Activated T-helper 2 cell treated with anti-CD3 and anti-CD28 coated beads, Interferon-gamma antibody, Interleukin-2, Interleukin-4, amounts not matched to agents 10 μg/mL and 5 μg/mL and 100 μg/mL, durations not matched to agents 14 hours and 24 hours and 36 hours (primary cell): ENCODE data around the gene GGA3. TPM values are rescaled to one million over a fixed set of nuclear protein-coding genes. Genes with fewer than 3 reads are reported as not detected.
"Not testable (repeated sequence)": the region's sequence is repeated elsewhere in the genome, so short reads cannot be mapped to it uniquely, and the experiment has no call there.

ENCODE experiments used
- DNase-seq: peaks from one replicate; pipeline ENCODE4 v3.0.0; 2021; ENCODE audit warnings: low spot score
- H3K27ac Mint-ChIP-seq: one replicate; pipeline ENCODE4 v1.8.0; 2021; ENCODE audit warnings: mixed read lengths
- H3K27me3 Mint-ChIP-seq: one replicate; pipeline ENCODE4 v1.8.0; 2021; ENCODE audit warnings: low read depth, mixed read lengths
- H3K36me3 Mint-ChIP-seq: one replicate; pipeline ENCODE4 v1.8.0; 2021; ENCODE audit warnings: low read depth, mixed read lengths
- H3K4me1 Mint-ChIP-seq: one replicate; pipeline ENCODE4 v1.8.0; 2021; ENCODE audit warnings: low read depth, mixed read lengths
- H3K4me3 Mint-ChIP-seq: one replicate; pipeline ENCODE4 v1.8.0; 2021; ENCODE audit warnings: low read depth, mild to moderate bottlenecking, moderate library complexity, mixed read lengths
- H3K9me3 Mint-ChIP-seq: one replicate; pipeline ENCODE4 v1.8.0; 2021; ENCODE audit warnings: mixed read lengths
- intact Hi-C: fragments of 100-400 bp; cut with micrococcal nuclease; formaldehyde crosslinking; loops from one replicate; pipeline ENCODE4 v1.15.1; 2023
- total RNA-seq: library from RNA; stranded (reverse); gene quantifications from 2 replicates; pipeline ENCODE4 v1.2.3, GENCODE V29; 2022

The GGA3 gene
- total RNA-seq, 1 donor from 2014 or later = 77.2 TPM

- DNase-seq = no peak
- Mint-ChIP-seq H3K27me3 (no peaks in the 10 kb centered on the region), H3K27ac (no peak overlapping the region), H3K36me3 (peaks cover 62% of the 10 kb centered on the region), H3K4me1 (no peaks in the 10 kb centered on the region), H3K4me3 (no peak overlapping the region), H3K9me3 (no peaks in the 10 kb centered on the region)
- intact Hi-C loops = no loop called here
Measured at GRCh38 chr17:75219815-75220214, 41.6 kb downstream of the GGA3 start.

GRCh38 chr17:75218131-75218530 is 43.3 kb downstream of the GGA3 start:
- Mint-ChIP-seq H3K4me3 (no peak overlapping the region), H3K27me3 (no peaks in the 10 kb centered on the region), H3K27ac (no peak overlapping the region), H3K9me3 (no peaks in the 10 kb centered on the region), H3K36me3 (peaks cover 67% of the 10 kb centered on the region), H3K4me1 (no peaks in the 10 kb centered on the region)
- DNase-seq = no peak
- intact Hi-C loops = no loop called here

- intact Hi-C loops = loop anchor here (10.0 kb wide), 1 partner anchor 46 kb away; no protein-coding TSS in a partner anchor
Measured at GRCh38 chr17:75209061-75209460, 52.3 kb downstream of the GGA3 start.

GRCh38 chr17:75208161-75208560 is 53.2 kb downstream of the GGA3 start:
- H3K36me3 Mint-ChIP-seq = peaks cover 36% of the 10 kb centered on the region
- H3K9me3 Mint-ChIP-seq = no peaks in the 10 kb centered on the region
- intact Hi-C loops = loop anchor here (10.0 kb wide), 1 partner anchor 47 kb away; no protein-coding TSS in a partner anchor
- DNase-seq = no peak
- peak overlapping the region; percentile 62 for H3K4me3 Mint-ChIP-seq
- no peaks in the 10 kb centered on the region for H3K27me3 Mint-ChIP-seq
- H3K27ac Mint-ChIP-seq = peak overlapping the region; percentile 22
- peaks cover 9% of the 10 kb centered on the region for H3K4me1 Mint-ChIP-seq

More at GRCh38 chr17:75209061-75209460, 52.3 kb downstream of the GGA3 start:
- H3K27me3 Mint-ChIP-seq = no peaks in the 10 kb centered on the region
- H3K9me3 Mint-ChIP-seq = no peaks in the 10 kb centered on the region
- DNase-seq = no peak
- H3K4me3 Mint-ChIP-seq = no peak overlapping the region
- H3K36me3 Mint-ChIP-seq = peaks cover 44% of the 10 kb centered on the region
- H3K27ac Mint-ChIP-seq = no peak overlapping the region
- peaks cover 8% of the 10 kb centered on the region for H3K4me1 Mint-ChIP-seq

GRCh38 chr17:75207760-75208159 is 53.6 kb downstream of the GGA3 start:
- peak overlapping the region; percentile 22 for H3K27ac Mint-ChIP-seq
- H3K4me3 Mint-ChIP-seq = peak overlapping the region; percentile 62
- H3K4me1 Mint-ChIP-seq = peaks cover 9% of the 10 kb centered on the region
- H3K36me3 Mint-ChIP-seq = peaks cover 32% of the 10 kb centered on the region
- no peaks in the 10 kb centered on the region for H3K9me3 Mint-ChIP-seq
- intact Hi-C loops = loop anchor here (10.0 kb wide), 1 partner anchor 47 kb away; no protein-coding TSS in a partner anchor
- no peaks in the 10 kb centered on the region for H3K27me3 Mint-ChIP-seq
- no peak for DNase-seq

GRCh38 chr17:75207050-75207407 is 54.4 kb downstream of the GGA3 start:
- intact Hi-C loops = loop anchor here (10.0 kb wide), 1 partner anchor 48 kb away; no protein-coding TSS in a partner anchor
- not testable (repeated sequence) for H3K9me3 Mint-ChIP-seq, H3K27ac Mint-ChIP-seq, H3K4me1 Mint-ChIP-seq, DNase-seq, H3K27me3 Mint-ChIP-seq
- Mint-ChIP-seq H3K4me3 (peak overlapping the region; percentile 91), H3K36me3 (peaks cover 28% of the 10 kb centered on the region)

- no peaks in the 10 kb centered on the region for H3K27me3 Mint-ChIP-seq
- peak overlapping the region; percentile 96 for H3K27ac Mint-ChIP-seq
- peaks cover 11% of the 10 kb centered on the region for H3K4me1 Mint-ChIP-seq
- H3K9me3 Mint-ChIP-seq = no peaks in the 10 kb centered on the region
- no peak for DNase-seq
- intact Hi-C loops = loop anchor here (2.0 to 10.0 kb wide), 2 partner anchors 23 to 49 kb away; partner anchors contain the start of gene SUMO2
- H3K36me3 Mint-ChIP-seq = peaks cover 22% of the 10 kb centered on the region
- H3K4me3 Mint-ChIP-seq = peak overlapping the region; percentile 91
Measured at GRCh38 chr17:75205793-75206163, 55.6 kb downstream of the GGA3 start.

- H3K27ac Mint-ChIP-seq = peak within 1 kb of the TSS; percentile 96
- no peaks in the 10 kb centered on the region for H3K27me3 Mint-ChIP-seq
- peaks cover 18% of the 10 kb centered on the region for H3K36me3 Mint-ChIP-seq
- H3K9me3 Mint-ChIP-seq = no peaks in the 10 kb centered on the region
- peak; percentile 88 for DNase-seq
- H3K4me3 Mint-ChIP-seq = peak within 1 kb of the TSS; percentile 91
- H3K4me1 Mint-ChIP-seq = peaks cover 11% of the 10 kb centered on the region
- intact Hi-C loops = loop anchor here (2.0 to 10.0 kb wide), 2 partner anchors 22 to 50 kb away; partner anchors contain the start of gene SUMO2
Measured at GRCh38 chr17:75205037-75205792, 56.2 kb downstream of the GGA3 start, which contains the start of gene NUP85. Gene NUP85, plus strand, starts transcription at chr17:75205679. Its CDS starts 83 bp downstream, at chr17:75205762.

GRCh38 chr17:75199886-75200618 is 61.4 kb downstream of the GGA3 start:
- DNase-seq = no peak
- H3K4me3 Mint-ChIP-seq = no peak overlapping the region
- no peaks in the 10 kb centered on the region for H3K36me3 Mint-ChIP-seq
- no peaks in the 10 kb centered on the region for H3K9me3 Mint-ChIP-seq
- H3K4me1 Mint-ChIP-seq = peaks cover 5% of the 10 kb centered on the region
- intact Hi-C loops = loop anchor here (5.0 to 10.0 kb wide), 4 partner anchors 48 to 238 kb away; partner anchors contain the start of genes ATP5PD, JPT1 and KCTD2
- H3K27ac Mint-ChIP-seq = no peak overlapping the region
- no peaks in the 10 kb centered on the region for H3K27me3 Mint-ChIP-seq

- no peaks in the 10 kb centered on the region for H3K36me3 Mint-ChIP-seq
Measured at GRCh38 chr17:75194879-75195278, 66.5 kb downstream of the GGA3 start.

GRCh38 chr17:75191584-75191983 is 69.8 kb downstream of the GGA3 start:
- no peak overlapping the region for H3K27ac Mint-ChIP-seq
- intact Hi-C loops = no loop called here
- H3K9me3 Mint-ChIP-seq = no peaks in the 10 kb centered on the region

More at GRCh38 chr17:75194879-75195278, 66.5 kb downstream of the GGA3 start:
- Mint-ChIP-seq H3K4me3 (no peak overlapping the region), H3K27ac (no peak overlapping the region), H3K27me3 (no peaks in the 10 kb centered on the region), H3K9me3 (no peaks in the 10 kb centered on the region), H3K4me1 (no peaks in the 10 kb centered on the region)
- no peak for DNase-seq
- intact Hi-C loops = no loop called here

GRCh38 chr17:75188614-75189013 is 72.8 kb downstream of the GGA3 start:
- peak overlapping the region; percentile 89 for H3K27ac Mint-ChIP-seq
- no peaks in the 10 kb centered on the region for H3K27me3 Mint-ChIP-seq
- peaks cover 23% of the 10 kb centered on the region for H3K4me1 Mint-ChIP-seq
- no peak overlapping the region for H3K4me3 Mint-ChIP-seq
- no peaks in the 10 kb centered on the region for H3K9me3 Mint-ChIP-seq
- intact Hi-C loops = loop anchor here (10.0 kb wide), 1 partner anchor 54 kb away; the partner anchor contains the start of gene NT5C
- DNase-seq = no peak
- no peaks in the 10 kb centered on the region for H3K36me3 Mint-ChIP-seq

More at GRCh38 chr17:75191584-75191983, 69.8 kb downstream of the GGA3 start:
- Mint-ChIP-seq H3K4me3 (no peak overlapping the region), H3K36me3 (no peaks in the 10 kb centered on the region), H3K27me3 (no peaks in the 10 kb centered on the region), H3K4me1 (peaks cover 12% of the 10 kb centered on the region)
- no peak for DNase-seq
